NCI-H82 treated with DMSO at 0.1 percent for 48 hours (cell line): Measurements from ENCODE around the gene CAMK2D.
"Not testable (repeated sequence)": the region's sequence is repeated elsewhere in the genome, so short reads cannot be mapped to it uniquely, and the experiment has no call there.

ENCODE experiments used
- DNase-seq: peaks from one replicate; lab custom pipeline; 2025; ENCODE audit not compliant: unreplicated experiment; lab: John Stamatoyannopoulos, UW

Gene CAMK2D

DNA sequence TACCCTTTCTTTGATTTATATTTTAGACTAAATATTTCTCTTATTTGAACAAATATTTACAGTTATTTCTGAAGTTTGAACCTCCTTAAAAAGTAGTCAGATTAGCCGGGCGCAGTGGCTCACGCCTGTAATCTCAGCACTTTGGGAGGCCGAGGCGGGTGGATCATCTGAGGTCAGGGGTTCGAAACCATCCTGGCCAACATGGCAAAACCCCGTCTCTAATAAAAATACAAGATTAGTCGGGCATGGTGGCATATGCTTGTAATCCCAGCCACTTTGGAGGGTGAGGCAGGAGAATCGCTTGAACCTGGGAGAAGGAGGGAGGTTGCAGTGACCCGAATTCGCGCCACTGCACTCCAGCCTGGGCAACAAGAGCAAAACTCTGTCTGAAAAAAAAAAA is 2.4 kb upstream of the CAMK2D start:
- not testable (repeated sequence) for DNase-seq

DNA sequence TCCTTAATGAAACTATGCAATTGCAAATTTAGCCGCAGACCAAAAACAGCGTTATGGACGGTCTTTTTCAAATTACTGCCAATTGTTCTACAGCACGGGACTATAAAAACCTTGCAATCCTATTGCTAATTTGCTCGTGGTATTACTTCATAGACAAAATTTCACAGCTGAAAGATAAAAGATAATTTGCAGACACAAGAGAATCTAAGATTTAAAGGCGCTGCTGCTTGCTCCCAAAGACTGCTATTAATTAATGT is 1.4 kb upstream of the CAMK2D start:
- no peak for DNase-seq

DNA sequence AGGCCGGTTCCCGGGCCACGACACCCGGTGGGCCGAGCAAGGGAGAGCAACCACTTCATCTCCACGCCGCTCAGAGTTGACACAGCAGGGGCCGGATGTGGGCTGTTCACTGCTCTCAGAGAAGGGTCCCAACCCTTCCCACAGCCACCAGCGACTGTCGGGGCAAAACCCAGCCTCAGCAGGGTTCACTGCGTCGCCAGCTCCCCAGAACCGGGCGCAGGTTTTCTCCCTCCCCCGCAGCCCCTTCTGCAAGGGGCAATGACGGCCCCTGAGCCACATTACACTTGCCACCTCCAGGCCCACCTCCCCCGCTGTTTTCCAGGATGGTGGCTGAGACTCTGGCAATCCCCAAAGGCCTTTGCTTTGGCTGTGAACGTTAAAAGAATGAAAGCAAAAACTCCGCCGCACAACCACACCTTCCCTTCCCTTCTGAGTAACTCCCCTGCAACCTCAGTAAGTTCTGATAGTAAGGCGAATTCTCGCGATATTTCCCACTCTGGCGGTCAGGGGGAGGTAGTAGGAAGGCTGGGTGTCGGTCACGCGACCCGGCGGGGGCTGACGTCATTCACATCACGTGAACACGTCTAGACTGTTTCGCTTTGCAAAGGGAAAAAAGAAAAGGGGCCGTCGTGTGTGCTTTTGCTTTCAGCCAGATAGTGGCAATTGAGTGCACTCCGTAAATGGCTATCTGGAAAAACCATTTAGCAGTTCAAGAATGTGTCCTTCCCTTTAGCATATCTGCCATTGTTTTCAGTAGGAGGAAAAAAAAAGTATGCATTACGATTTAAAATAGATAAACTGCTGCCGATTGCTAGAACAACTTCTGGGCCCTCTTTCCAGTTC is 869 bp upstream of the CAMK2D start:
- DNase-seq: peak; percentile 80

DNA sequence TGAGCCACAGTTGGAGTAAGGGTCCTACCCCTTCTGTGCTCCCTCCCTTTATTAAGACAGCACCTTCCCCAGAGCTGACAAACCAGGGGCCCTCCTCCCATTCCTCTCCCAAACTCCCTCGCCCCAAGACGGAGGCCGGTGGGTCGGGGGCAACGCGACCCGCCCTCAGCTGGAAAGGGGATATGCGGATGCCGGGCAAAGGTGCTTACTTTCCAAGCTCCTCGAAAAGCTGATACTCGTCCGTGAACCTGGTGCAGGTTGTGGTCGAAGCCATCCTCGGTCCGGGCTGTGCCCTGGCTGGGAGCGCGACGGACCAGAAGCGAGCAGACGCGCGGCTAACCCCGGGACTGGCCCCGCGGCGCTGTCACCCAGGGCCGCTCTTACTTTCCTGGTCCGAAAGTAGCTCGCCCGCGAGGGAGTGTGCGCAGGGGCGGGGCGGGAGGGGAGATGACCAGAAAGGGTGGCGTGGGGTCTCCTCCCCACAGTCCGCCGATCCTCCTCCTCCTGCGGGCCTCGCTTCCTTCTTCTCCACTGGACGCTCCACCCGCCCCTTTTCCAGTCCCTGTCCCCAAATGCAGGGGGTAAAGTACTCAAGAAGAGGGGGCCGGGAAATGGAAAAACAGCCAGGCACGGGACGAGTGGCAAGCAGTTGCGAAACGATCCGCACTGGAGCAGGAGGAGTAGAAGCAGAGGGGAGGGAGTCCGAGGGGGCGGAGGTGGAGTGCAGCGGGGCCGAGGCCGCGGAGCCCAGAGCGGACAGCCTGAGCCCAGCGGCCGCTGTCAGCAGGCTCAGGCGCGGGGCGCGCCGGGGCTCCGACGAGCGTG is 531 bp downstream of the CAMK2D start:
- peak; percentile 14 for DNase-seq

DNA sequence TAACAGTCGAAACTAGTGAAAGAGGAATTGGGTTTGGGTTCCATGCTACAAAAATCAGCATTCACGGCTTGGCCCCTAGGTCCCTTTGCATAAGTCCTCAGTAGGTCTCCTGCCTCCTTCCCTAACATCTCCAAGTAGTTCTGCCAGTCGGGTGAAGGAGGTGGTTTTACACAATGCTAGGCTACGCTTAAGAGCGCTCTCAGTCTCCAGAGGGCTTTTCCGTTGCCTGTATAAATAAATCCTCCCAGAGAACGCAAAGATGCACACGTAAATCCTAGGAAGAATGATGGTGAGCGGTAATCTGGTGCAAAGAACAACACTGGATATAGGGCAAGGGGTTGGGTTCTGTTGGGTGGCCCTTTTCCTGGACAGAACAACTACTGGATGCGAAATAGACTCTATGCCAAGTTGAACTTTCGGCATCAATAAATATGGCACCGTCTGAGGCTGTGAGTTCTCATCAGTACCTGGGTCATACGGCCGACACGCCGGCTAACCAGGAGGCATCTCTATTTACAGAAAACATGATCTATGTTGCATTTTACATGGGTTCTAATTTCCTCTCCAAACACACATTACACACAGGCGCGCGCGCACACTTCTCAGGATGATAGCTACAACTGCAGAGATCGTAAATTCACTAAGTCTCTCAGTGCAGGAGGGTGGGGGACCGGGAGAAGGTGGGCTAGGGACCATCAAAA is 1.3 kb downstream of the CAMK2D start:
- peak; percentile 26 for DNase-seq

DNA sequence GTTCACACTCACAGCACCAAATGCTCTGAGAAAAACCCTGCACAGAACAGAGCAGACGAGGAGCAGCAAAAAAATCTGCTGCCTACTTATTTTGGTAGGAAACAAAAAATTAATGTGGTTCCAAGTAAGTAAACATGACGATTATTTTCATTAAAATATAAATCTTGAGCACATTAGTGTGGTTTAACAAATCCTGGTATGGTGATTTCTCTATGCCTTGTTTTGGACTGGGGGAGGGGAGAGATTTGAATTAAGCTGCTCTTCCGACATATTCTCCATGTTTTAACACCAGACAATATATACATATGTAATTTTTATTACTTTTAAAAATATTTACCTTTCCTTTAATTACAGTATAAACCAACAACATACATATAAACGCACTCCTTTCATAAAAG is 1.8 kb downstream of the CAMK2D start:
- no peak for DNase-seq

DNA sequence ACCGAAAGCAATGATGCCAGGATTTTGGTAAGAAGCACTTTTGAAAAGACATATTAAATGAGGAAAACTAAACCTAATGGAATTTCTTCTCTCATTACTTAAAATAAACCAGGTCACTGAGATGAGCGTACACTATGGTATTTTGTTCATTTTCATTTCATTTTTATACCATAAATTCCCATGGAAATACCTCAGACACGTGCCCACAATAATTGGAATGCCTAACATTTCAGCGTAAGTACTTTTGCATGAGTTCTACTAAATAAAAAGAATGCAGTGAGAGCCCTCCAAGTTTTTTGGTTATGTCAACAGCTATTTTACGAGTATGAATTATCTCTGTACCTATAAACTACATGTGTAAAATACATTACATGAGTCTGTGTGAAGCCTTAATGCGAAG is 3.2 kb downstream of the CAMK2D start:
- DNase-seq: no peak

DNA sequence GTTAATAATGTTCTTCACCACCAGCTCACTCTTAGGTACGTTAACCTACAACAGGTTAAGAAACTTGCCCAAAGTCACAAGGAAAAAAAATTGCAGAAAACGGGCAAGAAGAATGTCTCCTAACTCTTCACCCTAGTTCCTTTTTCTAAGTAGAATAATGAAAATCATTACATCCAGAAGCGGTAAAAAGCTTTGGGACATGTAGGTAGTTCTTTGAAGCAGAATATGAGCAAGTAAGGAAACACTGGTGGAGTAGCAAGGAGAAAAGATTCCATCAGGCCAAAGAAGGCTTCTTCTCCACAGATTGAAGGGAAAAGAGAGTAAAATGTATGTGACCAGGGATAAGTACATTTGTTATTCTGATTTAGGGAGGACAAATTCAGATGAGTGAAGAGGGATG is 4.1 kb downstream of the CAMK2D start:
- DNase-seq: no peak

DNA sequence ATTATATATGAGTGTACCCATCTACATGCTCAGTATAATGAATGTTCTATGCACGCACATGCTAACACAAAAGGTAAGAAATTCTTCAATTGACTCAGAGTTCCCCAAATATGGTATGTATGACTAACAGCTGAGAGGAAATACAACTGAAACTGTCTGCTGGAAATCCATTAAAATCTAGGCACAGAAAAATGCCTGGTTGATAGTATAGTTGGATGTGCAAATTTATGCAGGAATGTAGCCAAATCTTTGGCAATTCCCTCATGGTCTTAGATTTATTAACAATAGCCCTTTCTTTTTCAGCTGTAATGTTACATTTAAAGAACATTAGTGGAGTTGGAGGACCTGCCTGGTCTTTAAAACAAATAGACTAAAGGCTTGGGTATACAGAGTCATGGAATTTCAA is 5.5 kb downstream of the CAMK2D start:
- no peak for DNase-seq

DNA sequence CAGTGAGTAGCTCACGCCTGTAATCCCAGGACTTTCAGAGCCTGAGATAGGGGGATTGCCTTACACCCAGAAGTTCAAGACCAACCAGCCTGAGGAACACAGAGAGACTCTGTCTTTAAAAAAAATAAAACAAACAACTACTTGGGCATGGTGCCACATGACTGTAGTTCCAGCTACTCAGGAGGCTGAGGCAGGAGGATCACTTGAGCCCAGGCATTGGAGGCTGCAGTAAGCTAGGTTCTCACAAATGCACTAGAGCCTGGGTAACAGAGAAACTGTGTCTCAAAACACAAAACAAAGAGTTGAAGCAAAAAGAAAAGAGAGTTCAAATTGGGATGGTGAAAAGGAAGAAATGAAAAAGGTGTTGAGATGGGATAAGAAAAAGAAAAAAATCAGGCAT is 10.8 kb downstream of the CAMK2D start:
- DNase-seq: no peak

DNA sequence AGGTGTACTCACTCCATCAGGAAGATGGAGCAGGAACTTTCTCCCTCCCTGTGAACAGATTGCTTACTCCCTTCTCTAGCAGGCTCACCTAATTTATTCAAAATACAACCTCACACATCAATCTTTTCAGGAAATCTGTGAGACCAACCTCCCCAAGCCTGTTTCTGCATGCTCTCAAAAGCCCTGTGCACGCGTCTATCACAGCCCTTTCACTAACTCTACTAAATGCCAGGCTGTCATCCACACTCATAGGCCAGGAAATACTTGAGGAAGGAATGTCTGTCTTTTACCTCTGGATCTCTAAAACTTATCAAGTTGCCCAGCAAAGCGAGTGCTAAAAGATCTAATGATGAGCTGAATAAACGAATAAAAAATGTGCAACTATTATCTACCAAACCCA is 11.2 kb downstream of the CAMK2D start:
- no peak for DNase-seq

DNA sequence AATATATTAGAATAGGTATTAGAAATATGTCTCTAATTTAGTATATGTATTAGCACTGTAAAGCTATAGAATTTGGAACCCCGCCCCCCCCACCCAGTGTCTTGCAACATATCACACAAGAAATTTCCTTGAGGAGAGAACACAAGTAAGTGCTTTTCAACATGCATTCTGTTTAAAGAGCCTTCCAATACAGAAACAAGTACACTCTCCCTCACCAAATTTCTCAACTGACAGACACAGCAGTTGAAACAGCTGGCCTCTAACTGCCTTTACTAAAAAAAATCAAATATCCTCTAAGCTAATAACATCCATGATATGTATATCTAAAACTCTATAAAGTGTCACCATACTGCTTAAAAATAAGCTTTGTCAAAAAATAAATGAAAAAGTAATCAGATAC is 12.4 kb downstream of the CAMK2D start:
- DNase-seq: no peak

DNA sequence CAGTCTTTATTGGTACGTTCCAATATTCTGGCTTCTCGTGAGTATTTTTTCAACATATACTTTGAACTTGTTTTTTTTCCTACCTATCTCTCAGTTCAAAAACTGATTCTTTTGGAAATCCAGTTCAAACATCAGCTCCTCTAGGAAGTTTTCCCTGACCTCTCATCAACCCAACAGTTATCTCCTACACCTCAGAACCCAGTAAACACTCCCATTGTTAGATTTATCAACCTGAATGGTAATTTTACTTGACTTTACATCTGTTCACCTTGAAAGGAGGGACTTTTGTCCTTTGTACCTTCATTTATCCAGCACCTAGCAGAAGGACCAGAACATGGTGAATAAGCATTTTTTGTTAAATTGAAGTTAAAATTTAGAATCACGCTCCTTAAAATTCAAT is 13.6 kb downstream of the CAMK2D start:
- DNase-seq: no peak

DNA sequence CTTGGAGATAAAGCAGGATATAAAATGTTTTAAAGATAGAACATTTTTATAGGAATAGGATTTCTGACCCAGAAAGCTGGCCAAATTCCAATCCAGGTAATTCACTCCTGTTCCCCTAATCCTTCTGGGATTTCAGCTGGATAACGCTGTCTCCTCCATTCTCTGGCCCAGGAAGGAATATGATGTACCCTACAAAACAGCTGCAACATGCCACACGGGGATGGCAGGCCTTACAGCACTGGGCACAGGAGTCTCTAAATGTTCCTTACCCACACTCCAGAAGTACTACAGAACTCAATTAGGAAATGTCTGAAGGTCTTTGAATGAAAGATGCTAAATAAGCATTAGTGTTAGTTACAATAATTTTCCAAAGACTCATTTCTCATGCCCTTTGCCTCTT is 15.8 kb downstream of the CAMK2D start:
- no peak for DNase-seq

DNA sequence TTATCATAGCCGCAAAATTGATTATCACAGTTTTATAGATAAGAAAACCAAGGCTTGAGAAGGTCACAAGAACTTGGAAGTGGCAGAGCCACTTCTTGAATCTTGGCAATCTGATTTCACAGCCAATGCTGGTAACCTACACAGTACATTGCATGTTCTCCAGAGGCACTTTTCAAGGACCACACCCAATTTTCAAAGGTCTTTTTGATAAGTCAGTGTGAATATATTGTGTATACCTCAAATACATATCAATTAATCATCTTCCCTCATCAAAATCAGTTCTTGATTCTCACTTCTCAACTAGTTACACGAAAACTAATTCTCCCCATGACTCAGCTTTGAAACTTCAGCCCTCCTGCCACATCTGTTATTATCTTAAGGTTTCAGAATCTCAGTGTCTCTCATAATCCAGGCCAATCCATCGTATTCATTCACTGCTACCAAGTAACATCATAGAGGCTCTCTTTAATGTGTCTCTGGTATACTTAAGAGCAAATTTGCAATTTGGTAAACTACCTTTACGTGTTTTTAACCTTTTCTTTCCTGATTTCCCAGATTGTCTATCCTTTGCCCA is 16.8 kb downstream of the CAMK2D start:
- no peak for DNase-seq

DNA sequence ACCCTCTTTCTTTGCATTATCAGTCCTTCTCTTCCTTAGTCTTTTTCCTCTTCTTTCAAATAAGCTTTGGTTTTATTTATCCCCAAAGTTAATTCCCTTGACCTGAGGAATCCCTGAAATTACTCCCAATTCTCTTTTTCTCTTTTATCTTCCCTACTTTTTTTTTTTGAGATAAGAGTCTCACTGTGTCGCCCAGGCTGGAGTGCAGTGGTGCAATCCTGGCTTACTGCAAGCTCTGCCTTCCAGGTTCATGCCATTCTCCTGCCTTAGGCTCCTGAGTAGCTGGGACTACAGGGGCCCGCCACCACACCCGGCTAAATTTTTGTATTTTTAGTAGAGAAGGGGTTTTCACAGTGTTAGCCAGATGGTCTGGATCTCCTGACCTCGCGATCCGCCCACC is 17.8 kb downstream of the CAMK2D start:
- no peak for DNase-seq

DNA sequence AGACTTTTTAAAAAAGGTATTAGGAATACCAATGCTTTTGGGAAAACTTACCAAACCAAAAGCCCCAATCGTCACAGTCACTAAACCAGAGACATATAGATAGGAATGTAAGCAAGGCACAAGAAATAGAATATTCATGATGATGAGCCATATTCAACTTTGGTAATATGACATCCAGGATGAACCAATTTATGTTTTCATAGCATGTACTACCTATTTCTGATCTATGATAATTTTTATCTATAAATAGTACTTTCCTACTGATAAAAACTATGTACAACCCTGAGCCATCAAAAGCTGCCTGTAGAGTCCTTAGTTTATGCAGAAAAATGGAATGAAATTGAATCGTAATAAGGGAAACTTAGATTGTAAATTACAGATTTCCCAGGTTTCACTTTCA is 18.9 kb downstream of the CAMK2D start:
- DNase-seq: no peak

DNA sequence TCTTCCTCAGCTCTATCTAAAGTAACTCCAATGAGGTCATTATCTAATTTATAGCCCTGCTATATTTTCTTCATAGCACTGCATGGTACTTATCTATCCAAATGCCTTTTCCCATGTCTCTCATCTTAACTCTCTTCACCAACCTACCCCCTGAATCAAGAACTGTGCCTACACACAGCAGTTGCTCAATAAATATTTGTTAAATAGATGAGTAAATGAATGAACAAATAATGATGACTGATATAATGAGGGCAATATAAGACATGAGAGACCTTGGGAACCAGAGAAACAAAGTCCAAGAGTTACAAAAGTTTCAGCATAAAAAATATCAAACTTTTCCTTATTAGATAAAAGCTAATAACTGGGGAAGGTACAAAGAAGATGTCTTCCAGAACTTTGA is 19.6 kb downstream of the CAMK2D start:
- DNase-seq: no peak

DNA sequence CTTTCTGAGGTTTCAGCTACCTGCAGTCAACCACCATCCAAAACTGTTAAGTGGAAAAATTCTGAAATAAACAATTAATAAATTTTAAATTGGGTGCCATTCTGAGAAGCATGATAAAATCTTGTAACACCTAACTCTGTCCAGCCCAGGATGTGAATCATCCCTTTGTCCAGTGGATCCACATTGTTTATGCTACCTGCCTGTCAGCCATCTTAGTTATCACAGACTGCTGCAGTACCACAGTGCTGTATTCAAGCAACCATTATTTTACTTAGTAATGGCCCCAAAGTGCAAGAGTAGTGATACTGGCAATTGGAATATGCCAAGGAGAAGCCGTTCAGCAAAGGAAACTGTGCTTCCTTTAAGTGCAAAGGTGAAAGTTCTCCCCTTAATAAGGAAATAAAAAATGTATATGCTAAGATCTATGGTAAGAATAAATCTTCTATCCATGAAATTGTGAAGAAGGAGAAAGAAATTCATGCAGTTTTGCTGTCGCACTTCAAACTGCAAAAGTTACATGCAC is 20.6 kb downstream of the CAMK2D start:
- DNase-seq: no peak

DNA sequence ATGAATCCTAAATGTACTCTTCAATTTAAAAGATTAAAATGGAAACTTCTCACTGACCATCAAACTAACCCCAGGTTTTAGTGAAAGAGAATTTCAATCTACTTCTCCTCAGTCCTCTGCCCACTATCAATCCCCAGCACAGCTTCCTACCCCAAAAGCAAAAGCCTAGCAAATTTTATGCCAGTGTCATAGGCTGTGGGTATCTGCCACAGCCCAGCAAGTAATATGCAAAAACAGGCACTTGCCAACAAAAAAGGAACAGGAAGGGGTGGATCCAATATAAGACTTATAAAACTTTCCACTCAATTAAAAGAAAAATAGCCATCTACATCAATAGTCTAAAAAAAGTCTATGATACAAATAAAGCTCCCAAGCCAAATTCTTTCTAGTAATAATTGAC is 22.3 kb downstream of the CAMK2D start:
- no peak for DNase-seq

DNA sequence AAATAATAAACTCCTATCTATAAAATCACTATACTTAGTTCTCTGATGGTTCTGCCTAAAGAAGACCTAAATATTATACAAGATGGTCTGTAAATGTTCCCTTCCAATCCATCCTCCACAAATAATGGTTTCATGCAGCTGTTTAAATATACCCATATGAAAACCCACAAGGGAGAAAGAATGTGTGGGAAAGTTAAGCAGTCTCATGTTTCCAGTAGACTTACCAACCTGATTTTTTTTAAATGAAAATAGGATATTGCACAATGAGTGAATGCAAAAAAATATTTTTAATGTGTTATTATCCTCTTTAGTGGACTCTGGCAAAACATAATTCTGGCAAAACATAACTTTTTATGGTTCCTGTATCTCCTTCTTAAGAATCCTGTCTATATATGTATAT is 23.3 kb downstream of the CAMK2D start:
- no peak for DNase-seq

DNA sequence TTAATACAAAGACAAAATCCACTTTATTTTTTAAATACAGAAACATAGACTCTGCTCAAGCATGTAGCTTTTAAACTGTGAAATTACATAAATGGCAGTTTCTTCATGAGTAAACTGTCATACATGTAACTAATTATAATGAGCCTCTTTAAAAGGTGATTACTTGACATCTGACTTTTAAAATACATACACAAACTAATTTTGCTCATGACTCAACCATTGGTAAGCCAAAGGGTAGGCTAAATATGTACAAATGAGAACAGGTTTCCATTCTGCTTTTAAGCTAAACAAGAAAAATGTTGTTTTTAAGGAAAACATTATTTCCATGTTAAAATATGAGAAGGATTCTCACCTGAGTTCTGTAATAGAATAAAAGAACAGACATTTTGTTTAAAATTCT is 27.9 kb downstream of the CAMK2D start:
- DNase-seq: no peak
